Measurements from ENCODE around the gene MYCBP. TPM values are rescaled to one million over a fixed set of nuclear protein-coding genes. Genes with fewer than 3 reads are reported as not detected.

MYCBP gene
- 14.7 and 20.5 TPM in 2 replicates for total RNA-seq
- 33.9 and 38.4 TPM in 2 replicates for polyA plus RNA-seq

GRCh38 chr1:38873027-38873969 is at the start of gene MYCBP:
TSS of gene MYCBP (minus strand) at chr1:38873348. CDS start at chr1:38873305, 43 bp downstream.
- H4K20me1 ChIP-seq (ENCODE audit: insufficient read depth, poor library complexity, severe bottlenecking) = no peaks in the 10 kb centered on the region
- no peaks in the 10 kb centered on the region for H3K36me3 ChIP-seq (replicated peaks; ENCODE audit: insufficient read depth, low read depth)
- under 1% methylated on average over 69 of the region's 69 CpGs for WGBS (ENCODE audit: low lambda C conversion rate, missing lambda C conversion rate)
- peak within 1 kb of the TSS; percentile 72 for H3K4me3 ChIP-seq
- peak; percentile 96 for DNase-seq (ENCODE audit: low spot score)
- TF ChIP-seq EZH2 (IDR thresholded peaks at IDR 0.05; ENCODE audit: borderline replicate concordance) (no peak), EZH2phosphoT487 (IDR thresholded peaks at IDR 0.05; ENCODE audit: low read depth, severe bottlenecking, unreplicated experiment) (no peak), CTCF (IDR thresholded peaks at IDR 0.05; ENCODE audit: poor library complexity) (no peak)
- H3K27ac ChIP-seq = peak within 1 kb of the TSS; percentile 13
- H3K27me3 ChIP-seq = no peaks in the 10 kb centered on the region
- peaks cover 40% of the 10 kb centered on the region for H3K79me2 ChIP-seq
- H3K9me2 ChIP-seq (replicated peaks; ENCODE audit: insufficient read depth) = no peaks in the 10 kb centered on the region
- no peaks in the 10 kb centered on the region for H3K9me3 ChIP-seq (ENCODE audit: low read depth)
- H3K4me1 ChIP-seq (ENCODE audit: insufficient read depth) = peaks cover 12% of the 10 kb centered on the region
- peak within 1 kb of the TSS; percentile 82 for H2AFZ ChIP-seq
- H3K4me2 ChIP-seq = peak within 1 kb of the TSS; percentile 98

- H3K27ac ChIP-seq = no peak overlapping the region
- no peaks in the 10 kb centered on the region for H3K36me3 ChIP-seq (replicated peaks; ENCODE audit: insufficient read depth, low read depth)
- WGBS (ENCODE audit: low lambda C conversion rate, missing lambda C conversion rate) = 70% methylated on average over 3 of the region's 3 CpGs
- no peak for TF ChIP-seq CTCF (IDR thresholded peaks at IDR 0.05; ENCODE audit: poor library complexity)
- no peak for TF ChIP-seq EZH2phosphoT487 (IDR thresholded peaks at IDR 0.05; ENCODE audit: low read depth, severe bottlenecking, unreplicated experiment)
- no peak for TF ChIP-seq EZH2 (IDR thresholded peaks at IDR 0.05; ENCODE audit: borderline replicate concordance)
- no peak for DNase-seq (ENCODE audit: low spot score)
- no peaks in the 10 kb centered on the region for H3K79me2 ChIP-seq
- H3K27me3 ChIP-seq = no peaks in the 10 kb centered on the region
- no peaks in the 10 kb centered on the region for H3K9me2 ChIP-seq (replicated peaks; ENCODE audit: insufficient read depth)
- no peak overlapping the region for H3K4me3 ChIP-seq
- no peak overlapping the region for H2AFZ ChIP-seq
- H3K4me2 ChIP-seq = no peak overlapping the region
- H4K20me1 ChIP-seq (ENCODE audit: insufficient read depth, poor library complexity, severe bottlenecking) = no peaks in the 10 kb centered on the region
- H3K4me1 ChIP-seq (ENCODE audit: insufficient read depth) = no peaks in the 10 kb centered on the region
- H3K9me3 ChIP-seq (ENCODE audit: low read depth) = no peaks in the 10 kb centered on the region
Observed at GRCh38 chr1:38919130-38919529, 46.0 kb upstream of the MYCBP start.

- Histone ChIP-seq H3K4me1 (ENCODE audit: insufficient read depth) (no peaks in the 10 kb centered on the region), H4K20me1 (ENCODE audit: insufficient read depth, poor library complexity, severe bottlenecking) (no peaks in the 10 kb centered on the region), H2AFZ (no peak overlapping the region), H3K9me3 (ENCODE audit: low read depth) (no peaks in the 10 kb centered on the region), H3K79me2 (no peaks in the 10 kb centered on the region), H3K27ac (no peak overlapping the region), H3K36me3 (replicated peaks; ENCODE audit: insufficient read depth, low read depth) (no peaks in the 10 kb centered on the region), H3K27me3 (no peaks in the 10 kb centered on the region), H3K4me3 (no peak overlapping the region), H3K9me2 (replicated peaks; ENCODE audit: insufficient read depth) (no peaks in the 10 kb centered on the region), H3K4me2 (no peak overlapping the region)
- WGBS (ENCODE audit: low lambda C conversion rate, missing lambda C conversion rate) = 86% methylated on average over 5 of the region's 5 CpGs
- no peak for DNase-seq (ENCODE audit: low spot score)
- TF ChIP-seq EZH2phosphoT487 (IDR thresholded peaks at IDR 0.05; ENCODE audit: low read depth, severe bottlenecking, unreplicated experiment) (no peak), EZH2 (IDR thresholded peaks at IDR 0.05; ENCODE audit: borderline replicate concordance) (no peak), CTCF (IDR thresholded peaks at IDR 0.05; ENCODE audit: poor library complexity) (no peak)
Observed at GRCh38 chr1:38918568-38918967, 45.4 kb upstream of the MYCBP start.

All from hepatocyte (in vitro differentiated cells).